Calu3 (cell line): Measurements from ENCODE around the gene ZBTB47. TPM values are rescaled to one million over a fixed set of nuclear protein-coding genes. Genes with fewer than 3 reads are reported as not detected.

Source experiments
- BruUV-seq: library from RNA; stranded (reverse); fragments of 400-500 nt; replicated peaks from 2 replicates; lab custom pipeline; 2021; lab: Mats Ljungman, UMichigan
- CTCF ChIA-PET: fragments of 300-600 bp; sonication (Branson Sonifier 250); formaldehyde crosslinking; loops from one replicate; lab custom pipeline; 2022; ENCODE audit warnings: antibody characterized with exemption; lab: Charles Lee
- DNase-seq: peaks from one replicate; pipeline ENCODE4 v3.0.0; 2022
- H3K27ac Mint-ChIP-seq: one replicate; pipeline ENCODE4 v1.8.0; 2022; ENCODE audit warnings: mixed read lengths; ENCODE audit not compliant: unreplicated experiment
- H3K27me3 Mint-ChIP-seq: one replicate; pipeline ENCODE4 v1.8.0; 2022; ENCODE audit warnings: mixed read lengths; ENCODE audit not compliant: unreplicated experiment
- H3K36me3 Mint-ChIP-seq: one replicate; pipeline ENCODE4 v1.8.0; 2022; ENCODE audit warnings: mild to moderate bottlenecking, moderate library complexity, mixed read lengths; ENCODE audit not compliant: insufficient read depth, unreplicated experiment
- H3K4me1 Mint-ChIP-seq: one replicate; pipeline ENCODE4 v1.8.0; 2022; ENCODE audit warnings: mild to moderate bottlenecking, low read depth, mixed read lengths; ENCODE audit not compliant: unreplicated experiment
- H3K4me3 Mint-ChIP-seq: one replicate; pipeline ENCODE4 v1.8.0; 2022; ENCODE audit warnings: mild to moderate bottlenecking, low read depth, moderate library complexity, mixed read lengths; ENCODE audit not compliant: unreplicated experiment
- H3K9me3 Mint-ChIP-seq: one replicate; pipeline ENCODE4 v1.8.0; 2022; ENCODE audit warnings: low read depth, mixed read lengths; ENCODE audit not compliant: unreplicated experiment
- CTCF ChIP-seq: fragments of 200-600 bp; IDR thresholded peaks from one replicate; pipeline ENCODE4 v1.8.0; 2022; ENCODE audit warnings: antibody characterized with exemption; ENCODE audit not compliant: unreplicated experiment
- intact Hi-C: fragments of 100-400 bp; cut with micrococcal nuclease; formaldehyde crosslinking; loops from one replicate; pipeline ENCODE4 v1.10.0; 2022; ENCODE audit not compliant: unreplicated experiment
- total RNA-seq: library from RNA; stranded (reverse); gene quantifications from 2 replicates; pipeline ENCODE4 v1.2.3, GENCODE V29; 2022

Gene ZBTB47
- total RNA-seq, 1 experiment from 2014 or later = 7.2 TPM

GRCh38 chr3:42704136-42704841, 50.8 kb downstream of the ZBTB47 start:
- intact Hi-C loops = no loop called here
- H3K4me3 Mint-ChIP-seq = no peak overlapping the region
- no TSS peak for BruUV-seq
- H3K27ac Mint-ChIP-seq = no peak overlapping the region
- no peaks in the 10 kb centered on the region for H3K4me1 Mint-ChIP-seq
- DNase-seq = no peak
- H3K9me3 Mint-ChIP-seq = no peaks in the 10 kb centered on the region
- TF ChIP-seq CTCF = no peak
- no peaks in the 10 kb centered on the region for H3K36me3 Mint-ChIP-seq
- CTCF ChIA-PET = no interaction called here
- peaks cover 89% of the 10 kb centered on the region for H3K27me3 Mint-ChIP-seq

DNA sequence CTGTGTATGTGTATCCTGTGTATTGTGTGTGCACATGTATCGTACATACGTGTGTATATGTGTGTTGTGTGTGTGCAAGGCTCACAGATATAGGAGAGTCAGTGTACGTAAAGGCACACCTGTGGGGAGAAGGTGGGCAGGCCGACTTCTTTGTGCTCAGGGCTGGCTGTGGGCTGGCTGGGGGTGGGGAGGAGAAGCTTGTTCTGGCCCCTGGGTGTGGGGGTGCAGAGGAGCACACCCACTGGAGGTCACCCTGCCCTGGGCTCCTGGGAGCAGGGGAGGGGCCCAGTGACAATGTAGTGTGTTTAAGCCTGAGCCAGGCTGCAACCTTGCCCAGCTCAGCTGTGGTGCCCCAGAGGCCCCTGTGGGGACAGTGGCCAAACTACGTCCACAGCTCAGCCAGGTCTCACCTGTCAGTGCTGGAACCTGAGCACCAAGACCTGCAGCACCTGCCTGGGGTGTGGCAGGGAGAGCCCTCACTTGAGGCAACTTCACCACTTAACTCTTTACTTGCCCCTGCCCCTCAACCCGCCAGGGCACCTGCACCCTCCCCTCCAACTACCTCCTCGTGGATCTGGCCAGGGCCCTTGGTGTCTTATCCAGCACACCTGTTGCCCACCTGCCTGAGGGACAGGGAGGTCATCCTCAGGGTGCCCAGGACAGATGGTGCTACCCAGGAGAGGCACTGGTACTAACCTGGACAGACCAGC, 51.7 kb downstream of the ZBTB47 start:
- H3K27me3 Mint-ChIP-seq = peaks cover 89% of the 10 kb centered on the region
- H3K36me3 Mint-ChIP-seq = no peaks in the 10 kb centered on the region
- intact Hi-C loops = no loop called here
- no peak overlapping the region for H3K4me3 Mint-ChIP-seq
- no peak for TF ChIP-seq CTCF
- H3K27ac Mint-ChIP-seq = no peak overlapping the region
- no peak for DNase-seq
- CTCF ChIA-PET = no interaction called here
- no TSS peak for BruUV-seq
- no peaks in the 10 kb centered on the region for H3K4me1 Mint-ChIP-seq
- H3K9me3 Mint-ChIP-seq = no peaks in the 10 kb centered on the region

GRCh38 chr3:42705962-42706585, 52.6 kb downstream of the ZBTB47 start:
- CTCF ChIA-PET = interaction anchor here (0.6 kb wide), 1 partner anchor 23 kb away, joined by 5 read pairs; no protein-coding TSS in a partner anchor
- BruUV-seq = no TSS peak
- Mint-ChIP-seq H3K27me3 (peaks cover 82% of the 10 kb centered on the region), H3K36me3 (no peaks in the 10 kb centered on the region), H3K27ac (no peak overlapping the region), H3K4me1 (no peaks in the 10 kb centered on the region), H3K4me3 (no peak overlapping the region), H3K9me3 (no peaks in the 10 kb centered on the region)
- no peak for TF ChIP-seq CTCF
- intact Hi-C loops = no loop called here
- no peak for DNase-seq

DNA sequence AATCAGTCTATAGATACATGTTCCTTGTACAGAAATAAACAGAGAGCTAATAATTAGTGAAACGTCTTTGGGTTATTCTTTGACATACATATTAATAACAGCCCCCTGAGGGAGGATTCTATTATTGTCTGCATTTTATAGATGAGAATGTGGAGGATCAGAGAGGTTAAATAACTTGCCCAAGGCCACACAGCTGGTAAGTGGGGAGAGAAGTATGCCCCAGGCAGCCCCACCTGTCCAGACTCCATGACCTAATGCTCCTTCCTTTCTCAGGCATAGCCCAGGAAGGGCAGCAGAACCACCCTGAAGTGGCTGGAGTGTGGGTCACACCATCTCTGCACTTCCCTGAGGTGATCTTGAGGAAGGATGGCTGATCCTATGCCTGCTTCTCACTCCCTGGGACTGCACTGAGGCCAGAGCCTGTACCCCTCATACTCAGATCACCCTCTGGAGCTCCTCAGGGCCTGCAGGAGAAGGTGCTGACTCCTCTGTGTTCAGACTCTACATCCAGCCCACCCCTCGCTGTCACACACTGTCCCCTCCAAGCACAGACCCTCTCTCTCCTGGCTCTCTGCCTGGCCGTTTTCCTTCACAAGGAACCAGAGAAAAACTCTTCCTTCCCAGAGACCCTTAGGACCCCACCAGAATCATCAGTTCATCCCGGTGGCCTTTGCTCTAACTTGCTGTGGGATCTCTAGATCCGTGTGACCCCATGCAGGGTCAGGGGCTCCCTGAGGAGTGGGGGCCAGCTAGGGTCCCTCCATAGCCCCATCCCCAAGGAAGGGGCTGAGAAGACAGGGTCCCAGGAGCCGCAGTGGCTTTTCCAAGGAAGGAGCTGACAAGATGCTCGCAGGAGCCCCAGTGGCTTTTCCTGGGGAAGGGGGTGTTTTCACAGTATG, 53.5 kb downstream of the ZBTB47 start:
- CTCF ChIA-PET = no interaction called here
- Mint-ChIP-seq H3K27ac (no peak overlapping the region), H3K27me3 (peaks cover 83% of the 10 kb centered on the region), H3K9me3 (no peaks in the 10 kb centered on the region), H3K4me1 (no peaks in the 10 kb centered on the region), H3K4me3 (no peak overlapping the region), H3K36me3 (no peaks in the 10 kb centered on the region)
- BruUV-seq = no TSS peak
- no peak for DNase-seq
- intact Hi-C loops = no loop called here
- no peak for TF ChIP-seq CTCF
